ENCODE results near the gene PPP4R3B. TPM values are rescaled to one million over a fixed set of nuclear protein-coding genes. Genes with fewer than 3 reads are reported as not detected.
"Not testable (repeated sequence)": the region's sequence is repeated elsewhere in the genome, so short reads cannot be mapped to it uniquely, and the experiment has no call there.

Gene PPP4R3B
- total RNA-seq, 1 experiment from 2014 or later, result 12.6 TPM

GRCh38 chr2:55553321-55553720 is 64.1 kb downstream of the PPP4R3B start:
- Histone ChIP-seq H3K27me3 (no peaks in the 10 kb centered on the region), H3K36me3 (peaks cover 51% of the 10 kb centered on the region), H3K9me3 (no peaks in the 10 kb centered on the region), H3K4me3 (no peak overlapping the region)
- no peak for DNase-seq

- Histone ChIP-seq H3K36me3 (peaks cover 40% of the 10 kb centered on the region), H3K27me3 (no peaks in the 10 kb centered on the region), H3K4me3 (no peak overlapping the region), H3K9me3 (no peaks in the 10 kb centered on the region)
- DNase-seq, result peak; percentile 10
Observed at GRCh38 chr2:55550368-55551102, 66.9 kb downstream of the PPP4R3B start.

DNA sequence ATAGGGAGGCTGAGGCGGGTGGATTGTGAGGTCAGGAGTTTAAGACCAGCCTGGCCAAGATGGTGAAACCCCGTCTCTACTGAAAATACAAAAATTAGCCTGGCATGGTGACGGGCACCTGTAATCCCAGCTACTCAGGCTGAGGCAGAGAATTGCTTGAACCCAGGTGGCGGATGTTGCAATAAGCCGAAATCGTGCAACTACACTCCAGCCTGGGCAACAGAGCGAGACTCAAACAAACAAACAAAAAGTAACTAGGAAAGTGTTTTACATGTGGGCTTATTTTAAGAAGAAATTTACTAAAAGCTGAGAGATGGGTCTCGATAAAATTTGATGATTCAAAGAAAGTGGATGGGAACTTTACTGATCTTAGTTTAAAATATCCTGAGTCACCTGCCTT is 69.7 kb downstream of the PPP4R3B start:
- DNase-seq, result not testable (repeated sequence)

DNA sequence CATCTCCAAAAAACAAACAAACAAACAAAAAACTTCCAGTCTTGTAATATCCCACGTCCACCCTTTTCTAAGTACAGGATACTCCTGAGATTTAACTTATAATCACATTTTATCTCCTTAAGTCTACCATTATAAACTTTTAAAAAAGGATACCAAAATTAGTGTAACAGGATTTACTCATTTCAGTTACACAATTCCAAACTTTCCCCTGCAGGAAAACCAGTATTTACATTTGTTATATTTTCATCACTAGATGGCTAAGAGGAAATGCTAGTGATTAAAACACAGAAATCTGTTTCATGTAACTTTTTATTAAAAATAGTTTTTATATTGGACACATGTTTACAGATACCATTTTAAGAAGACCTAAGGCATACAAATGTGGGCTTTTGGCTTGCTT is 70.4 kb downstream of the PPP4R3B start:
- no peaks in the 10 kb centered on the region for H3K9me3 ChIP-seq
- peaks cover 41% of the 10 kb centered on the region for H3K36me3 ChIP-seq
- no peaks in the 10 kb centered on the region for H3K27me3 ChIP-seq
- H3K4me3 ChIP-seq, result no peak overlapping the region
- DNase-seq, result no peak

More for the DNA sequence above, 69.7 kb downstream of the PPP4R3B start:
- H3K4me3 ChIP-seq, H3K27me3 ChIP-seq, H3K9me3 ChIP-seq: not testable (repeated sequence)
- peaks cover 41% of the 10 kb centered on the region for H3K36me3 ChIP-seq

DNA sequence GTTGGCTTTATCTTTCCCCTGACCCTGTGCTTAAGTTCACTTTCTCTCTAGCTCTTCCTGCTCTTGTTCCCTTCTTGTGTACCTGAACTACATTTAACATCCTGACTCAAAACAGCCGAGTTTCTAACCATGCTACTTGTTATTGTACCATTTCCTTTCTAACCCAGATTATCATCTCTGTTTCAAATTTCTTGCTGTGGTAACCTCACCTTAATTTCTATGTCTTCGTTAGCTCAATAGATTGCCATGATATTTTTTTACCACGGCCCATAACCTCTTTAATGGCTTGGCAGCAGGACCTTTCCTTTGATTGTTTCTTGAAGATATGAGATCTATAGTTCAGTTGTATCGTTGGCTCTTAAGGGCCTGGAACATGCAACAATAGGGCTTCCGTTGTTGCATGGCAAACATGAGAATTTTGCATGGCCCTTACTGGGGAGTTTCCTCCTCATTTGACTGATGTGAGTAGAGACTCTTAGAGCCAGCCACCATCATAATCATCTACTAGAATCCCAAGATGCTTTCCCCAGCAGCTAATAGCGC is 86.8 kb downstream of the PPP4R3B start:
- no peak for DNase-seq
- no peaks in the 10 kb centered on the region for H3K27me3 ChIP-seq
- no peak overlapping the region for H3K4me3 ChIP-seq
- no peaks in the 10 kb centered on the region for H3K9me3 ChIP-seq
- H3K36me3 ChIP-seq, result peaks cover 18% of the 10 kb centered on the region

GRCh38 chr2:55526174-55526573 is 91.2 kb downstream of the PPP4R3B start:
- Histone ChIP-seq H3K4me3 (no peak overlapping the region), H3K36me3 (peaks cover 19% of the 10 kb centered on the region), H3K27me3 (no peaks in the 10 kb centered on the region), H3K9me3 (no peaks in the 10 kb centered on the region)
- DNase-seq, result no peak

GRCh38 chr2:55524884-55525437 is 92.5 kb downstream of the PPP4R3B start:
- Histone ChIP-seq H3K9me3 (no peaks in the 10 kb centered on the region), H3K4me3 (no peak overlapping the region), H3K27me3 (no peaks in the 10 kb centered on the region), H3K36me3 (peaks cover 15% of the 10 kb centered on the region)
- no peak for DNase-seq

DNA sequence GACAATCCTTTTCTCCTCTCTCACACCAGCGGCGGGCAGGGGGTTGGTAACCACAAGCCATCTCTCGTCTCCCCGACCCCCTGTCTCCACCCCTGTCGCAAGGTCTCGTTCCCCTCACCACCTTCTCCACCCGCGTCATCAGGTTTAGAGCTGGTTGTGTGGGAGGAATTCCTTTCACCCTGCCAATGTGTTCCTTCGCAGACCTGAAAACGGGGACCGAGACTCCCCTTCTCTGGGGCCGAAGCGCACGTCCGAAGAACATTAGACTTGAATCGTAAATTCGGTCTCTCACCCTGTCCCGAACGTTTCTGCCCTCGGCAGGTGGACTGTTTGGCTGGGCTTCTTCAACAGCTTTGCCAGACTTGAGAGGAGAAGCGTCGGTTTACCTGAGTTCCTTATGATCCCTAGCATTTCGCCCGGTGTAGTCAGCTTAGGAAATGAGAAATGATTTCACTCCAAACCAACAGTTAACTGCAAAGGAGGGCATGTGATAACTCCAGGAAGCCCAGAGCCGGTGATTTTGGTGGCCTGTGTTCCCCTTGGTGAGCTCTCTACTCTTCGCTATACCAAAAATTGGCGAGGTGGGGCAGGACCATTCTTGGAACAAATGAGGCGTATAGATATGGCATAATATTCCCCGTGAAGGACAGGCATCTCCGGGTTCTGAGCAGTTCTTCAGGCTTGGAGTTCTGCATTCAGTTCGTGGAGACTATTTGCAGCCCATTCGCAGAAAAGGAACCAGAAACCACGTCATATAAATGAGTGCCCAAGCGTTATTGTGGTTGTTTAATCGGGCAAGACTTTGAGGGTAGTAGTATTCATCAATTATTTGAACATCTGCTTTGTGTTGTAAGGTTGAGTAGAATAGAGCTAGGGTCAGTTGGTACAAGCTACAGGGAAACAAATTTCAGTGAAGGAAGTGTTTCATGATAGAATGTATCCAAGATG is 97.2 kb downstream of the PPP4R3B start:
- peak; percentile 21 for DNase-seq
- no peaks in the 10 kb centered on the region for H3K27me3 ChIP-seq
- no peaks in the 10 kb centered on the region for H3K9me3 ChIP-seq
- peaks cover 5% of the 10 kb centered on the region; the same call in 1 of the 2 replicates for H3K36me3 ChIP-seq
- H3K4me3 ChIP-seq, result peak overlapping the region; percentile 80

- Histone ChIP-seq H3K36me3 (peaks cover 2% of the 10 kb centered on the region; the same call in 1 of the 2 replicates), H3K27me3 (no peaks in the 10 kb centered on the region), H3K9me3 (no peaks in the 10 kb centered on the region), H3K4me3 (peak overlapping the region; percentile 80)
- DNase-seq, result no peak
Observed at GRCh38 chr2:55518841-55519165, 98.6 kb downstream of the PPP4R3B start.

DNA sequence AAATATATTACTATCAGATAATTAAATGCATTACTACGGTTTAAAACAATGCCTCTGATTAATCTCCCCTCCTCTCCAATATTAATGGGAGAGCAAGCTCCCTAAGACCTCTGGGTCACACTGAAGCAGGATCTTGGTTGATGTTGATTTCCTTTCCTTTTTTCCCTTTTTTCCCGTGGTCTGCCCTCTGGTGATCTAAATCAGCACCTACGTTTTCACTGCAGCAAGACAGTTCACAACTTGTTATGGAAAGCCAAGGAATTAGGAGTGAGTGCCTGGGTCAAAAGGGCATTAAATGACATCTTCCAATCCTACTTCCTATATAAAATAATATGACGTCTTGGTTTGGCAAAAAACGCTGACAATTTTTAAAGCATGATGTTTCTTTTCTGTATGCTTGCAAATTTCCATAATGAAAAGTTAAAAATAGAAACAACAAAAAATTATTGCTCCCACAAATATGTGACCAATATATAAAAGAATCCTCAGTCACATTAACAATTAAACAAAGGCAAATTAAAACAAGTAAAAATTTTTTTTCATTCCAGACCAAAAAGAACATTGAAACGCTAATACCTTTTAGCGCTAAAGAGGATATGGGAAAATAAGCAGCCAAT is 105.8 kb downstream of the PPP4R3B start:
- Histone ChIP-seq H3K4me3 (no peak overlapping the region), H3K27me3 (no peaks in the 10 kb centered on the region), H3K36me3 (no peaks in the 10 kb centered on the region), H3K9me3 (no peaks in the 10 kb centered on the region)
- DNase-seq, result peak; percentile 17

DNA sequence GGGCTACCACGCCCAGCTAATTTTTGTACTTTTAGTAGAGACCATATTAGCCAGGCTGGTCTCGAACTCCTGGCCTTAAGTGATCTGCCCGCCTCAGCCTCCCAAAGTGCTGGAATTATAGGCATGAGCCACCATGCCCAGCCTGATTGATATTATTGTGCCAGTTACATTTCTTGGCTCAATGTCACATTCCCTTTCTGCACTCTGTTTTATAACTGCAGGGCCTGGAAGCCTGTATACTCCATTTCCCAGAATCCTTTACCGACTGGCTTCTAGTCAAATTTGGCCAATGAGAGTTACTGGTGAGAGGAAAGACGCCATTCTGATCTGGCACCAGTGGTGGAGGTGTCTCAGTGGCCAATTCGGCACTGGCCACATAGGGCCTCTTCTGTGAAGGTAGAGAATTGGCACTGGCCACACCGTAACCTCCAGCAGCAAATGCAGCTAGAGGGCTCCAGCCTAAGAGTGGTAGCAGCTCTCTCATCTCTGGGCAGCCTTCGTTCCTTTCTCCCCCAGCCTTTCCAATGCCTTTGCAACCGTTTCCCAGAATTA is 114.8 kb downstream of the PPP4R3B start:
- Histone ChIP-seq H3K9me3 (no peaks in the 10 kb centered on the region), H3K27me3 (no peaks in the 10 kb centered on the region), H3K4me3 (no peak overlapping the region), H3K36me3 (no peaks in the 10 kb centered on the region)
- DNase-seq, result no peak

DNA sequence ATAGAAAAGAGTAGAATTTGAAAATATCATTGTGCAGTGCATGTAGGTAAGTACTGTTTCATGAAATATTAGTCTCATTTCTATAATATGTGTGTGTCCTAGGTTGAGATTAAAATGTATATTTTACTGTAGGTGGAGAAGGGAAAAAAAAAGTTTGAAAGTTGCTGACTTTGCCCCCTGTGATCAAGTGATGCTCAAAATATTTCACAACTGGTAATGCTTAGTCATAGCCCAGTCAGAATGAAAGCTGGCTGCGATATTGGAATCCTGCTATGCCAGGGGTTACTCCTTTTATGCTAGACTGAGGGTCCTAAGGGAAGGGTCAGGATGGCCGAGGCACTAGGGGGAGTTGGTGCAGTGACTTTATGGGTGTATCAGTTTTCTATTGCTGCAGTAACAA is 117.4 kb downstream of the PPP4R3B start:
- DNase-seq, result peak; percentile 37
- Histone ChIP-seq H3K9me3 (no peaks in the 10 kb centered on the region), H3K4me3 (no peak overlapping the region), H3K27me3 (no peaks in the 10 kb centered on the region), H3K36me3 (no peaks in the 10 kb centered on the region)

- no peaks in the 10 kb centered on the region for H3K36me3 ChIP-seq
- H3K27me3 ChIP-seq, result no peaks in the 10 kb centered on the region
- no peak for DNase-seq
- H3K4me3 ChIP-seq, result no peak overlapping the region
- no peaks in the 10 kb centered on the region for H3K9me3 ChIP-seq
Observed at GRCh38 chr2:55498582-55498981, 118.8 kb downstream of the PPP4R3B start.
